GM19467 (cell line): Measurements from ENCODE around the gene COA5.

ENCODE experiments used
- ATAC-seq: cut with Tn5 transposase; IDR thresholded peaks from one replicate; pipeline ENCODE4 v1.9.1; 2021; ENCODE audit warnings: mild to moderate bottlenecking, moderate library complexity; ENCODE audit not compliant: unreplicated experiment

COA5 gene

GRCh38 chr2:98554116-98554861, 54.0 kb downstream of the COA5 start:
- ATAC-seq, result no peak

GRCh38 chr2:98552499-98553179, 55.7 kb downstream of the COA5 start:
- ATAC-seq, result no peak

- ATAC-seq, result no peak
These were observed 57.0 kb downstream of the COA5 start for GRCh38 chr2:98551316-98551715.

GRCh38 chr2:98550165-98550564, 58.1 kb downstream of the COA5 start:
- no peak for ATAC-seq
